NCI-H446 treated with DMSO at 0.1 percent for 48 hours (cell line): ENCODE measurements around the gene HOATZ.

Experiments used
- DNase-seq: peaks from one replicate; lab custom pipeline; 2025; lab: John Stamatoyannopoulos, UW

HOATZ gene

GRCh38 chr11:111514216-111515031, at the start of gene HOATZ:
Gene HOATZ, plus strand, starts transcription at chr11:111514778. Its CDS starts 7 bp downstream, at chr11:111514785.
- no peak for DNase-seq

GRCh38 chr11:111465400-111465799, 49.2 kb upstream of the HOATZ start:
- no peak for DNase-seq

- DNase-seq, result no peak
These were observed 48.0 kb upstream of the HOATZ start for GRCh38 chr11:111466615-111467014.

GRCh38 chr11:111469200-111469599, 45.4 kb upstream of the HOATZ start:
- no peak for DNase-seq

GRCh38 chr11:111472228-111472627, 42.4 kb upstream of the HOATZ start:
- no peak for DNase-seq

GRCh38 chr11:111474432-111474831, 40.1 kb upstream of the HOATZ start:
- DNase-seq, result no peak

GRCh38 chr11:111476366-111476765, 38.2 kb upstream of the HOATZ start:
- no peak for DNase-seq

- DNase-seq, result no peak
These were observed 37.6 kb upstream of the HOATZ start for GRCh38 chr11:111476956-111477355.

- DNase-seq, result no peak
These were observed 36.7 kb upstream of the HOATZ start for GRCh38 chr11:111477898-111478297.

GRCh38 chr11:111479666-111480065, 34.9 kb upstream of the HOATZ start:
- DNase-seq, result no peak

- DNase-seq, result no peak
These were observed 31.1 kb upstream of the HOATZ start for GRCh38 chr11:111483431-111483830.

GRCh38 chr11:111490496-111490895, 24.1 kb upstream of the HOATZ start:
- no peak for DNase-seq

- no peak for DNase-seq
These were observed 20.5 kb upstream of the HOATZ start for GRCh38 chr11:111494040-111494439.

GRCh38 chr11:111499483-111499882, 15.1 kb upstream of the HOATZ start:
- no peak for DNase-seq

- no peak for DNase-seq
These were observed 14.1 kb upstream of the HOATZ start for GRCh38 chr11:111500481-111500880.

- DNase-seq, result no peak
These were observed 12.0 kb upstream of the HOATZ start for GRCh38 chr11:111502611-111503010.

- DNase-seq, result no peak
These were observed 4.3 kb upstream of the HOATZ start for GRCh38 chr11:111510311-111510710.

GRCh38 chr11:111512296-111513239, 2.0 kb upstream of the HOATZ start, which contains the start of gene BTG4:
Gene BTG4, minus strand, starts transcription at chr11:111512386. Its CDS starts 13,610 bp downstream, at chr11:111498776.
- DNase-seq, result no peak

GRCh38 chr11:111513240-111513605, 1.4 kb upstream of the HOATZ start:
- DNase-seq, result no peak

- DNase-seq, result no peak
These were observed 1.0 kb downstream of the HOATZ start for GRCh38 chr11:111515591-111515990.

GRCh38 chr11:111518668-111519067, 4.1 kb downstream of the HOATZ start:
- no peak for DNase-seq

GRCh38 chr11:111520560-111520959, 6.0 kb downstream of the HOATZ start:
- no peak for DNase-seq

GRCh38 chr11:111521135-111521534, 6.6 kb downstream of the HOATZ start:
- no peak for DNase-seq
